H1 (cell line): Measurements from ENCODE around the gene GTF2F2. TPM values are rescaled to one million over a fixed set of nuclear protein-coding genes. Genes with fewer than 3 reads are reported as not detected.

Experiments
- CTCF ChIA-PET: fragments of 300-600 bp; sonication (Branson Sonifier 250); formaldehyde crosslinking; loops from one replicate; lab custom pipeline; 2021; ENCODE audit not compliant: partially characterized antibody; lab: Charles Lee
- POLR2A ChIA-PET: fragments of 300-600 bp; sonication (Branson Sonifier 250); formaldehyde crosslinking; loops from one replicate; lab custom pipeline; 2021; ENCODE audit warnings: inconsistent platforms; ENCODE audit not compliant: partially characterized antibody; lab: Charles Lee
- DNase-seq, 2 experiments: peaks; one replicate each; pipeline versions ENCODE4 v3.0.0 to v3.0.0-alpha.2; 2010 to 2022; ENCODE audit warnings: low spot score in 2 of 2, low read depth in 1 of 2, mixed read lengths in 1 of 2
- FAIRE-seq: peaks from 2 replicates; lab custom pipeline; 2011; peaks lifted over from hg19 to GRCh38; lab: Jason Lieb, UNC
- H2AFZ ChIP-seq: 2 replicates; pipeline ENCODE4 v1.8.1; 2012; ENCODE audit warnings: low read length, inconsistent platforms
- H2AK5ac ChIP-seq: 2 replicates; pipeline ENCODE4 v1.6.1; 2013; ENCODE audit warnings: low read depth, low read length
- H2BK120ac ChIP-seq: replicated peaks from 2 replicates; pipeline ENCODE3; 2013; ENCODE audit warnings: low read depth, low read length, inconsistent platforms
- H2BK12ac ChIP-seq: 2 replicates; pipeline ENCODE4 v1.6.1; 2013; ENCODE audit warnings: low read depth, low read length
- H2BK15ac ChIP-seq: 2 replicates; pipeline ENCODE4 v1.6.1; 2013; ENCODE audit warnings: low read length
- H2BK20ac ChIP-seq: 2 replicates; pipeline ENCODE4 v1.6.1; 2013; ENCODE audit warnings: low read length
- H2BK5ac ChIP-seq: 2 replicates; pipeline ENCODE4 v1.6.1; 2013; ENCODE audit warnings: low read depth, low read length
- H3K14ac ChIP-seq: 2 replicates; pipeline ENCODE4 v1.6.1; 2013; ENCODE audit warnings: inconsistent platforms; ENCODE audit not compliant: insufficient read length
- H3K18ac ChIP-seq: 2 replicates; pipeline ENCODE4 v1.6.1; 2013; ENCODE audit warnings: low read length; ENCODE audit errors: extremely low read depth
- H3K23ac ChIP-seq: 2 replicates; pipeline ENCODE4 v1.6.1; 2013; ENCODE audit warnings: inconsistent platforms; ENCODE audit not compliant: insufficient read length
- H3K23me2 ChIP-seq: 2 replicates; pipeline ENCODE4 v1.6.1; 2013; ENCODE audit warnings: low read depth, low read length
- H3K27ac ChIP-seq: 2 replicates; pipeline ENCODE4 v1.6.1; 2011; ENCODE audit warnings: low read depth, low read length, inconsistent platforms
- H3K27me3 ChIP-seq, 4 experiments: replicated peaks in 1 of 4; 1 replicate in 1 of 4; 2 replicates in 3 of 4; pipeline versions ENCODE4 v1.6.1 to v1.8.1; 2011 to 2013; ENCODE audit warnings: low read length in 3 of 4, mild to moderate bottlenecking in 3 of 4, inconsistent platforms in 2 of 4, mixed read lengths in 2 of 4, moderate library complexity in 1 of 4; ENCODE audit not compliant: control insufficient read depth in 3 of 4, insufficient read depth in 3 of 4; ENCODE audit errors: extremely low read depth in 1 of 4
- H3K36me3 ChIP-seq, 4 experiments: 2 replicates each; pipeline versions ENCODE4 v1.6.1 to v1.8.1; 2011 to 2013; ENCODE audit warnings: mild to moderate bottlenecking in 4 of 4, low read length in 3 of 4, moderate library complexity in 2 of 4, control low read depth in 1 of 4, inconsistent platforms in 1 of 4; ENCODE audit not compliant: insufficient read depth in 4 of 4, control insufficient read depth in 2 of 4
- H3K4ac ChIP-seq: replicated peaks from 2 replicates; pipeline ENCODE3; 2013; ENCODE audit warnings: low read length, low read depth, mixed read lengths, inconsistent platforms; ENCODE audit not compliant: insufficient read length
- H3K4me1 ChIP-seq, 4 experiments: replicated peaks in 1 of 4; 1 replicate in 1 of 4; 2 replicates in 3 of 4; pipeline versions ENCODE4 v1.6.1 to v1.8.1; 2011 to 2013; ENCODE audit warnings: low read length in 3 of 4, inconsistent platforms in 2 of 4, mixed read lengths in 1 of 4; ENCODE audit not compliant: insufficient read depth in 4 of 4, control insufficient read depth in 3 of 4
- H3K4me2 ChIP-seq, 2 experiments: 2 replicates each; pipeline versions ENCODE4 v1.6.1 to v1.8.1; 2011 to 2013; ENCODE audit warnings: low read depth in 2 of 2, low read length in 2 of 2, control low read depth in 1 of 2, inconsistent platforms in 1 of 2, mild to moderate bottlenecking in 1 of 2; ENCODE audit not compliant: insufficient read depth in 1 of 2
- H3K4me3 ChIP-seq, 4 experiments: fragments of 200-600, 300-600 bp in 1 of 4; sonication (generic), shearing (Covaris generic), sonication (Bioruptor Twin) in 1 of 4; 2 replicates each; pipeline versions ENCODE4 v1.5.1 to v1.8.1; 2011 to 2016; ENCODE audit warnings: low read length in 4 of 4, low read depth in 3 of 4, control low read depth in 2 of 4, inconsistent platforms in 2 of 4, mild to moderate bottlenecking in 2 of 4, mixed read lengths in 1 of 4, moderate library complexity in 1 of 4; ENCODE audit not compliant: insufficient read depth in 2 of 4; ENCODE audit errors: extremely low read depth in 1 of 4
- H3K56ac ChIP-seq: replicated peaks from 2 replicates; pipeline ENCODE3; 2013; ENCODE audit warnings: low read depth, mild to moderate bottlenecking, mixed read lengths, low read length, inconsistent platforms; ENCODE audit not compliant: insufficient read length
- H3K79me1 ChIP-seq: 2 replicates; pipeline ENCODE4 v1.6.1; 2013; ENCODE audit warnings: low read depth, low read length, control low read depth
- H3K79me2 ChIP-seq, 2 experiments: 2 replicates each; pipeline versions ENCODE4 v1.6.1 to v1.8.1; 2012 to 2013; ENCODE audit warnings: low read length in 2 of 2, mild to moderate bottlenecking in 2 of 2, inconsistent platforms in 1 of 2; ENCODE audit not compliant: insufficient read depth in 2 of 2, control insufficient read depth in 1 of 2
- H3K9ac ChIP-seq, 4 experiments: replicated peaks in 1 of 4; 1 replicate in 1 of 4; 2 replicates in 3 of 4; pipeline versions ENCODE4 v1.6.1 to v1.8.1; 2011 to 2013; ENCODE audit warnings: low read depth in 3 of 4, low read length in 3 of 4, control low read depth in 2 of 4, mild to moderate bottlenecking in 2 of 4, moderate library complexity in 2 of 4, inconsistent platforms in 1 of 4; ENCODE audit errors: extremely low read depth in 1 of 4
- H3K9me3 ChIP-seq, 2 experiments: 2 replicates each; pipeline versions ENCODE4 v1.6.1 to v1.8.1; 2012 to 2013; ENCODE audit warnings: mild to moderate bottlenecking in 2 of 2, moderate library complexity in 2 of 2, control low read depth in 1 of 2, inconsistent platforms in 1 of 2, low read depth in 1 of 2, low read length in 1 of 2, mixed read lengths in 1 of 2; ENCODE audit not compliant: insufficient read depth in 2 of 2
- H4K20me1 ChIP-seq, 2 experiments: replicated peaks in 1 of 2; 2 replicates each; pipeline versions ENCODE3 to v1.8.1; 2011 to 2013; ENCODE audit warnings: inconsistent platforms in 2 of 2, low read length in 2 of 2, mild to moderate bottlenecking in 1 of 2; ENCODE audit not compliant: insufficient read depth in 2 of 2, control insufficient read depth in 1 of 2
- H4K5ac ChIP-seq: 2 replicates; pipeline ENCODE4 v1.6.1; 2013; ENCODE audit warnings: low read length, low read depth, mixed read lengths, inconsistent platforms; ENCODE audit not compliant: insufficient read length
- H4K8ac ChIP-seq: 2 replicates; pipeline ENCODE4 v1.8.0; 2013; ENCODE audit warnings: mild to moderate bottlenecking, moderate library complexity, low read length, inconsistent platforms; ENCODE audit not compliant: insufficient read depth; ENCODE audit errors: extremely low read depth
- H4K91ac ChIP-seq: replicated peaks from 2 replicates; pipeline ENCODE3; 2013; ENCODE audit warnings: low read length, mixed read lengths, inconsistent platforms; ENCODE audit not compliant: insufficient read length
- ASH2L ChIP-seq: fragments of 200-600, 300-600 bp; sonication (generic); IDR thresholded peaks from one replicate; pipeline ENCODE4 v1.7.1; 2017; ENCODE audit warnings: low read length
- CBX5 ChIP-seq: fragments of 300-800, 300-1000 bp; sonication (generic); IDR thresholded peaks from 2 replicates; pipeline ENCODE4 v1.7.1; 2016; ENCODE audit warnings: antibody characterized with exemption, low read length, low read depth
- CREB1 ChIP-seq: IDR thresholded peaks from 2 replicates; pipeline ENCODE4 v1.6.1; 2012; ENCODE audit warnings: inconsistent platforms
- FOSL1 ChIP-seq: IDR thresholded peaks from 2 replicates; pipeline ENCODE4 v1.6.1; 2011; ENCODE audit warnings: mild to moderate bottlenecking, low read depth, low read length, moderate library complexity; ENCODE audit not compliant: insufficient read depth
- GTF2F1 ChIP-seq: IDR thresholded peaks from 2 replicates; pipeline ENCODE4 v1.6.1; 2012; ENCODE audit warnings: low read depth, low read length, improper control_type of control experiment, borderline replicate concordance
- JUND ChIP-seq: IDR thresholded peaks from 2 replicates; pipeline ENCODE4 v1.6.1; 2011; ENCODE audit warnings: mild to moderate bottlenecking, improper control_type of control experiment, low read length
- KDM4A ChIP-seq: IDR thresholded peaks from one replicate; pipeline ENCODE4 v1.7.1; 2012; ENCODE audit warnings: low read depth, mild to moderate bottlenecking, moderate library complexity, low read length, inconsistent platforms; ENCODE audit not compliant: severe bottlenecking
- PHF8 ChIP-seq: fragments of 200-600 bp; sonication (generic); conservative IDR thresholded peaks from 2 replicates; pipeline ENCODE4 v1.7.1; 2012; ENCODE audit warnings: low read depth, mild to moderate bottlenecking, inconsistent platforms, low read length, moderate library complexity
- POU5F1 ChIP-seq: IDR thresholded peaks from 2 replicates; pipeline ENCODE4 v1.6.1; 2011; ENCODE audit warnings: low read depth, mild to moderate bottlenecking, low read length, moderate library complexity
- RFX5 ChIP-seq: IDR thresholded peaks from 2 replicates; pipeline ENCODE4 v1.6.1; 2011; ENCODE audit warnings: low read depth, low read length, improper control_type of control experiment, borderline replicate concordance
- SAP30 ChIP-seq: fragments of 300-600 bp; sonication (generic); IDR thresholded peaks from 2 replicates; pipeline ENCODE4 v1.7.1; 2012; ENCODE audit warnings: low read length, moderate library complexity, mild to moderate bottlenecking, inconsistent platforms; ENCODE audit not compliant: insufficient read depth, insufficient replicate concordance
- SIRT6 ChIP-seq: IDR thresholded peaks from one replicate; pipeline ENCODE4 v1.7.1; 2012; ENCODE audit warnings: low read length, inconsistent platforms
- USF2 ChIP-seq: IDR thresholded peaks from 2 replicates; pipeline ENCODE4 v1.6.1; 2011; ENCODE audit warnings: low read length, improper control_type of control experiment
- ZNF274 ChIP-seq: IDR thresholded peaks from 2 replicates; pipeline ENCODE4 v1.7.0; 2012; ENCODE audit warnings: low read length, borderline replicate concordance; ENCODE audit errors: extremely low read depth
- WGBS, 2 experiments: shearing (Covaris generic) in 1 of 2; methylation state at CpG; one replicate each; pipeline versions ENCODE4 v1.1.6 to v1.1.7; 2013 to 2015; ENCODE audit warnings: low lambda C conversion rate in 2 of 2, mixed read lengths in 2 of 2, inconsistent platforms in 1 of 2, low coverage in 1 of 2, missing lambda C conversion rate in 1 of 2; ENCODE audit not compliant: insufficient replicate concordance in 2 of 2, insufficient coverage in 1 of 2, insufficient read length in 1 of 2; ENCODE audit errors: extremely low coverage in 1 of 2, missing lambda C conversion rate in 1 of 2; 5-methylcytosine and 5-hydroxymethylcytosine counted together
- polyA plus RNA-seq, 7 experiments: library from polyadenylated mRNA; depleted of rRNA in 3 of 7; stranded (reverse) in 5 of 7; unstranded in 2 of 7; fragments of >200 nt in 5 of 7; fragments of 200-250 nt in 2 of 7; gene quantifications; 1 replicate in 5 of 7; 2 replicates in 1 of 7; 4 replicates in 1 of 7; pipeline versions ENCODE4 v1.2.1 to v1.2.3, GENCODE V29; 2011 to 2013; ENCODE audit warnings: missing spikeins in 2 of 7, mixed read lengths in 2 of 7
- total RNA-seq: library from RNA; stranded (reverse); fragmentation: NEBNext Ultra II Directional; extraction: Animal tissue kit (Norgen Biotek cat#: 25700); gene quantifications from 2 replicates; pipeline ENCODE4 v1.2.1, GENCODE V29; 2021

GTF2F2 gene
- total and polyA plus RNA-seq, 2 of the 8 experiments (the other 6 are each of a cell fraction or from before 2014, with no cell fraction given): 10.8 to 31.1 TPM

- DNase-seq (no peak), FAIRE-seq (no peak)
- Histone ChIP-seq H2AK5ac (no peak overlapping the region), H3K36me3 (no peaks in the 10 kb centered on the region), H2BK15ac (no peak overlapping the region), H3K27ac (no peak overlapping the region), H3K4me3 (no peak overlapping the region), H3K4me1 (peaks cover 0 to 4% (median 2%) of the 10 kb centered on the region in 4 experiments; a peak in 4 of 7 replicates), H3K9ac (no peak overlapping the region; a peak in 1 of 7 replicates), H2BK120ac (no peak overlapping the region), H2BK20ac (no peak overlapping the region), H4K5ac (no peak overlapping the region), H3K4me2 (no peak overlapping the region), H3K79me2 (no peaks in the 10 kb centered on the region), H4K8ac (no peak overlapping the region), H3K9me3 (no peaks in the 10 kb centered on the region), H2AFZ (no peak overlapping the region), H3K27me3 (no peaks in the 10 kb centered on the region), H3K79me1 (no peaks in the 10 kb centered on the region), H2BK12ac (no peak overlapping the region), H3K14ac (no peak overlapping the region), H2BK5ac (no peak overlapping the region), H4K91ac (no peak overlapping the region), H3K4ac (no peak overlapping the region), H3K23me2 (no peaks in the 10 kb centered on the region), H4K20me1 (no peaks in the 10 kb centered on the region), H3K18ac (no peak overlapping the region), H3K56ac (no peak overlapping the region), H3K23ac (no peak overlapping the region)
- ChIA-PET CTCF (interaction anchor here (1.1 to 6.3 kb wide), 5 partner anchors 9 to 256 kb away, joined by 3 to 36 read pairs (median 4); no protein-coding TSS in a partner anchor), POLR2A (interaction anchor here (0.6 to 2.7 kb wide), 7 partner anchors 9 to 37 kb away, joined by 3 to 8 read pairs (median 4); partner anchors contain the start of gene TPT1)
- WGBS, 2 experiments: 79% methylated on average over 2 of the region's 2 CpGs; no CpG with 5 or more reads in 1 of the 2 experiments
- TF ChIP-seq CREB1 (no peak), RFX5 (no peak), PHF8 (no peak), ZNF274 (no peak), ASH2L (no peak), CBX5 (no peak), SAP30 (no peak), KDM4A (no peak), JUND (no peak), POU5F1 (no peak), SIRT6 (no peak), GTF2F1 (no peak), USF2 (no peak), FOSL1 (no peak)
These were observed 182.7 kb downstream of the GTF2F2 start for GRCh38 chr13:45303026-45303425.
